Naive thymus-derived CD4-positive, alpha-beta T cell (primary cell): ENCODE data around the gene GRB7. TPM values are rescaled to one million over a fixed set of nuclear protein-coding genes. Genes with fewer than 3 reads are reported as not detected.
A peak's percentile ranks its signal among the peaks of the same experiment; 100 is the strongest.

Experiments
- ATAC-seq: fragments of 150-1000 bp; cut with Tn5 transposase; 2 replicates; pipeline ENCODE4 v1.10.0; 2021; ENCODE audit warnings: mild to moderate bottlenecking, moderate library complexity
- CTCF ChIA-PET: fragments of 350-600 bp; sonication (Branson Sonifier 250); formaldehyde crosslinking; loops from one replicate; lab custom pipeline; 2021; ENCODE audit warnings: antibody characterized with exemption; lab: Charles Lee
- POLR2A ChIA-PET: fragments of 350-600 bp; sonication (Branson Sonifier 250); formaldehyde crosslinking; loops from one replicate; lab custom pipeline; 2021; ENCODE audit warnings: antibody characterized with exemption, inconsistent platforms; lab: Charles Lee
- DNase-seq, 9 donors: peaks; one replicate each; pipeline versions ENCODE4 v3.0.0 to v3.0.0-alpha.2; 2020 to 2022; ENCODE audit warnings: mixed read lengths in 1 of 9
- H3K27ac ChIP-seq: one replicate; pipeline ENCODE4 v1.7.0; 2013; ENCODE audit warnings: mild to moderate bottlenecking, low read depth, low read length, moderate library complexity
- H3K27me3 ChIP-seq, 2 donors: one replicate each; pipeline ENCODE4 v1.7.0; 2013; ENCODE audit warnings: low read length in 2 of 2, mild to moderate bottlenecking in 2 of 2, moderate library complexity in 2 of 2; ENCODE audit not compliant: control insufficient read depth in 2 of 2, insufficient read depth in 2 of 2
- H3K36me3 ChIP-seq, 3 experiments: 1 replicate in 2 of 3; 2 replicates in 1 of 3; pipeline ENCODE4 v1.7.0; 2013; ENCODE audit warnings: low read length in 3 of 3, mild to moderate bottlenecking in 3 of 3, moderate library complexity in 1 of 3; ENCODE audit not compliant: insufficient read depth in 3 of 3, control insufficient read depth in 2 of 3
- H3K4me1 ChIP-seq, 2 donors: one replicate each; pipeline ENCODE4 v1.7.0; 2013; ENCODE audit warnings: low read length in 2 of 2, mild to moderate bottlenecking in 2 of 2, moderate library complexity in 1 of 2; ENCODE audit not compliant: control insufficient read depth in 2 of 2, insufficient read depth in 2 of 2
- H3K4me3 ChIP-seq: 2 replicates; pipeline ENCODE4 v1.7.0; 2013; ENCODE audit warnings: mild to moderate bottlenecking, low read length
- H3K9me3 ChIP-seq, 3 experiments: 1 replicate in 2 of 3; 2 replicates in 1 of 3; pipeline ENCODE4 v1.7.0; 2013; ENCODE audit warnings: low read length in 3 of 3; ENCODE audit not compliant: control insufficient read depth in 2 of 3
- H3K27ac Mint-ChIP-seq, 9 donors: one replicate each; pipeline ENCODE4 v1.8.0; 2020 to 2022; ENCODE audit warnings: mixed read lengths in 9 of 9, mild to moderate bottlenecking in 8 of 9, moderate library complexity in 5 of 9, inconsistent platforms in 2 of 9
- H3K27me3 Mint-ChIP-seq, 5 donors: one replicate each; pipeline ENCODE4 v1.8.0; 2021 to 2022; ENCODE audit warnings: mixed read lengths in 5 of 5, mild to moderate bottlenecking in 1 of 5
- H3K36me3 Mint-ChIP-seq, 5 donors: one replicate each; pipeline ENCODE4 v1.8.0; 2020 to 2022; ENCODE audit warnings: mixed read lengths in 5 of 5, mild to moderate bottlenecking in 3 of 5, inconsistent platforms in 1 of 5
- H3K4me1 Mint-ChIP-seq, 7 donors: one replicate each; pipeline ENCODE4 v1.8.0; 2020 to 2022; ENCODE audit warnings: mixed read lengths in 7 of 7, mild to moderate bottlenecking in 3 of 7, inconsistent platforms in 1 of 7
- H3K4me3 Mint-ChIP-seq, 10 donors: one replicate each; pipeline ENCODE4 v1.8.0; 2020 to 2022; ENCODE audit warnings: mild to moderate bottlenecking in 10 of 10, mixed read lengths in 10 of 10, moderate library complexity in 6 of 10, inconsistent platforms in 2 of 10
- H3K9me3 Mint-ChIP-seq, 11 donors: one replicate each; pipeline ENCODE4 v1.8.0; 2020 to 2022; ENCODE audit warnings: mixed read lengths in 11 of 11, mild to moderate bottlenecking in 4 of 11, inconsistent platforms in 1 of 11, moderate library complexity in 1 of 11
- intact Hi-C, 2 donors: fragments of 100-400 bp; cut with micrococcal nuclease; formaldehyde crosslinking; loops; one replicate each; pipeline ENCODE4 v1.15.1; 2023
- polyA plus RNA-seq, 2 donors: library from polyadenylated mRNA; unstranded; fragments of 300-500 nt; fragmentation: Illumina TruSeq; gene quantifications; one replicate each; pipeline ENCODE4 v1.2.3, GENCODE V29; 2021
- total RNA-seq, 6 experiments: library from RNA in 5 of 6; stranded (reverse) in 5 of 6; gene quantifications; 1 replicate in 5 of 6; 2 replicates in 1 of 6; pipeline ENCODE4 v1.2.3 and lab custom pipeline; 2021 to 2026

Gene GRB7
- total and polyA plus RNA-seq, 7 experiments from 2014 or later: 0.99 TPM; not detected in 6

DNA sequence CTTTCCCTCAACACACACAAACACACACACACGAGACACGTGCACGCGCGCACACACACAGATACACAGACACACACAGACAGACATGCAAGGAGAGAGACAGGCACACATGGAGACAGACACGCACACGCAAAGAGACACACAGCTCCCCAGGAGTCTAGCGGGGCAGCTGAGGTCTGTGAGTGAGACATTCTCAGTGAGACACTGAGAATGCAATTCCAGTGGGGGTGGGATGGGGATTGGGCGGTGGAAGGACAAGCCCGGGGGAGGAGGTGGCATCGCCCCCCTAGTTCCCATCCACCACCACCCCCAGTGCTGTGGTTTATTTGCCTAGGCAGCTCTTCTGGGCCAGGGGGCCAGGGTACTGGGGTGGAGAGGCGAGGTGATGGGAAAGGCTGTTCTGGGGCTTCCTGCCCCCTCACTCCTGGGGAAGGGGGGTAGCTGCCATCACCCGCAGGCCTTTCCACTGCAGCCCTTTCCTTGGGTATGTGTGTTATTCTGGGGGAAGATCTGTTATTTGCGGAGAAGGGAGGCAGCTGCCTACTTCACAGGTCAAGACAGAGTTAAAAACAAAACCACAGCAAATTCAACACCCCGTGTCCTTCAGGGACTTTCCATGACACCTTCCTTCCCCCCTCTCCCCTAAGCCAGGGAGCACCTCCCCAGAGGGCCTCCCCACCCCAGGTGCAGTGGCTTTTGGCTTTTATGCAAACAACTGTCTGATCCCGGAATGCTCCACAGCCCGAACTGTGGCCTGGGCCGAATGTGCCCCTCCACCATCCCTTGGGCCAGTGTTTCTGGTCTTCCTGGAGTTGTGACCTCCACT lies 18.0 kb downstream of the GRB7 start:
- ChIA-PET POLR2A (interaction anchor here (0.5 to 2.9 kb wide), 34 partner anchors 9 to 556 kb away, joined by 3 to 50 read pairs (median 6); partner anchors contain the start of genes IKZF3, NR1D1, PGAP3 and PSMD3), CTCF (interaction anchor here (0.6 to 2.7 kb wide), 16 partner anchors 8 to 271 kb away, joined by 3 to 14 read pairs (median 4); partner anchors contain the start of genes MIEN1, PGAP3 and PSMD3)
- intact Hi-C loops: loop anchor here (2.0 to 5.0 kb wide), 4 partner anchors 37 to 63 kb away; no protein-coding TSS in a partner anchor
- Mint-ChIP-seq H3K4me3 (peak overlapping the region; percentile 61 to 92 (median 82)), H3K27me3 (no peaks in the 10 kb centered on the region), H3K27ac (peak overlapping the region; percentile 87 to 99 (median 97)), H3K9me3 (peaks cover 0 to 2% (median 0%) of the 10 kb centered on the region in 11 donors), H3K4me1 (peaks cover 37 to 66% (median 57%) of the 10 kb centered on the region in 7 donors), H3K36me3 (peaks cover 0 to 3% (median 0%) of the 10 kb centered on the region in 5 donors)
- peaks cover 43 to 65% of the 10 kb centered on the region in 2 donors for H3K4me1 ChIP-seq
- no peaks in the 10 kb centered on the region for H3K9me3 ChIP-seq
- peak overlapping the region; percentile 87 for H3K27ac ChIP-seq
- ATAC-seq (peak; percentile 16), DNase-seq (peak; percentile 35 to 81 (median 45))
- peak overlapping the region; percentile 76 for H3K4me3 ChIP-seq
- no peaks in the 10 kb centered on the region for H3K27me3 ChIP-seq
- H3K36me3 ChIP-seq: no peaks in the 10 kb centered on the region

DNA sequence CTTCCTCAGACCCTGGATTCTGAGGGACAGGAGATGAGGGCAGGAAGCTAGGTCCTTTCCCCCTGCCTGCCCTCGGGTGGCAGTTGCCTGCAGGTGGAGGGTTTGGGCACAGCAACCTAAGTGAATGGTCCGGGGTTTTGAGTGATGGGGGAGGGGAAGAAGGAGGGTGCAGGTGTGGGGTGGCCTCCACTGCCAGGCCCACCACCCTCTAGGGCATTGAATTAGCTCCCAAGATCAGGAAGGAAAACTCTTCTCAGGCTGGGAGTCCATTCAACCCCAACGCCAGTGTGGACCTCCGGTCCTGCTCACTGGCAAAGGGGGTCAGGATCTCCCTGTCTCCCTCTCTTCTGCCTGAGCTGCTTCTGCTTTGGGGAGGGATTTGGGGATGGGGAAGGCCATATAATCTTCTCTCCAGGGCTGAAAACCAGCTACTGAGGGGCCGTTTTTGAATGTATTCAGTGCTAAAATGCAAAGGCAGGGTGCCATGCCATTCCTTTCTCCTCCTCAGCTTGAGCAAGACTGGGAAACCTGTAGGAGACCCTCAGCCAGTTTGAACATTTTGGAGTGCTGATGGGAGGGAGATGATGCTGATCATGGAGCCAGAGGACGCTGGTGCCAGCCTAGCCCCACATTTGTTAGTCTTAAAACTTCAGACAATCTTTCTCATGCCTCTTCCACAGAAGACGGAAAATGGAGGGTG lies 18.8 kb downstream of the GRB7 start:
- Mint-ChIP-seq H3K4me3 (peak overlapping the region; percentile 61 to 92 (median 82)), H3K4me1 (peaks cover 37 to 72% (median 61%) of the 10 kb centered on the region in 7 donors), H3K27me3 (no peaks in the 10 kb centered on the region), H3K27ac (peak overlapping the region; percentile 87 to 99 (median 97)), H3K36me3 (peaks cover 0 to 5% (median 3%) of the 10 kb centered on the region in 5 donors), H3K9me3 (peaks cover 0 to 2% (median 0%) of the 10 kb centered on the region in 11 donors)
- DNase-seq (peak in 1 of 9 donors; percentile 27), ATAC-seq (no peak)
- H3K27me3 ChIP-seq: no peaks in the 10 kb centered on the region
- H3K4me1 ChIP-seq: peaks cover 43 to 65% of the 10 kb centered on the region in 2 donors
- intact Hi-C loops: loop anchor here (5.0 kb wide), 1 partner anchor 36 kb away; no protein-coding TSS in a partner anchor
- H3K27ac ChIP-seq: peak overlapping the region; percentile 87
- no peaks in the 10 kb centered on the region for H3K9me3 ChIP-seq
- H3K36me3 ChIP-seq: no peaks in the 10 kb centered on the region
- H3K4me3 ChIP-seq: peak overlapping the region; percentile 76
- ChIA-PET POLR2A (interaction anchor here (0.5 to 2.9 kb wide), 22 partner anchors 8 to 122 kb away, joined by 3 to 50 read pairs (median 7); partner anchors contain the start of genes IKZF3, PGAP3 and ZPBP2), CTCF (interaction anchor here (0.6 to 2.7 kb wide), 7 partner anchors 10 to 225 kb away, joined by 3 to 14 read pairs (median 5); partner anchors contain the start of gene PGAP3)

DNA sequence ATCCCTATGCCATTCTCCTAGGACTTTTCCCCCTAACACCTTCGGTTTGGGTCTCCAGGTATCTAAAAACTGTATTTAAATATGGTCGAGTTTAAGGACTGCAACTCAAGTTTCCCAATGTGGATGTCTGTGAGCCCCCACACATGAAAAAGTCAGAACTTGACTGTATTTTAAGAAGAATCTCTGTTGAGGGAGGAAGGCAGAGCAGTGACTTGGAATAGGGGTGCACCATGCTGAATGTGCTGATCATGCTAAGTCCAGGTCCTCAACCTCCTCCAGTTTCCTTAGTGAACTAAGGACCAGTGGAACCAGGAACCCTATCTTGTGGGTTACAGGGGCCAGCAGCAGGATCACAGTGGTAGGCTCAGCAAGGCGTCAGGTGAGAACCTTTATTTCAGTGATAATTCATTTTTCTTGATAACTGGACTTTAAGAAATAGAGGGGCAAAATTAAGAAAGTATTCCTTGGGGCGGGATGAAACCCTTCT lies 19.5 kb downstream of the GRB7 start:
- POLR2A ChIA-PET: interaction anchor here (1.2 to 2.9 kb wide), 6 partner anchors 9 to 69 kb away, joined by 3 to 21 read pairs (median 6); no protein-coding TSS in a partner anchor
- ATAC-seq (no peak), DNase-seq (no peak)
- Mint-ChIP-seq H3K27me3 (no peaks in the 10 kb centered on the region), H3K4me3 (peak overlapping the region in 6 of 10 donors; percentile 22 to 85 (median 60)), H3K4me1 (peaks cover 37 to 70% (median 59%) of the 10 kb centered on the region in 7 donors), H3K27ac (peak overlapping the region; percentile 87 to 99 (median 97)), H3K9me3 (peaks cover 0 to 2% (median 0%) of the 10 kb centered on the region in 11 donors), H3K36me3 (peaks cover 0 to 5% (median 3%) of the 10 kb centered on the region in 5 donors)
- no peaks in the 10 kb centered on the region for H3K27me3 ChIP-seq
- H3K27ac ChIP-seq: peak overlapping the region; percentile 87
- CTCF ChIA-PET: interaction anchor here (1.3 to 2.7 kb wide), 3 partner anchors 13 to 36 kb away, joined by 5 to 14 read pairs (median 6); no protein-coding TSS in a partner anchor
- intact Hi-C loops: loop anchor here (5.0 kb wide), 1 partner anchor 35 kb away; no protein-coding TSS in a partner anchor
- no peak overlapping the region for H3K4me3 ChIP-seq
- H3K36me3 ChIP-seq: peaks cover 0 to 4% (median 0%) of the 10 kb centered on the region in 3 experiments
- H3K9me3 ChIP-seq: no peaks in the 10 kb centered on the region
- peaks cover 43 to 65% of the 10 kb centered on the region in 2 donors for H3K4me1 ChIP-seq

DNA sequence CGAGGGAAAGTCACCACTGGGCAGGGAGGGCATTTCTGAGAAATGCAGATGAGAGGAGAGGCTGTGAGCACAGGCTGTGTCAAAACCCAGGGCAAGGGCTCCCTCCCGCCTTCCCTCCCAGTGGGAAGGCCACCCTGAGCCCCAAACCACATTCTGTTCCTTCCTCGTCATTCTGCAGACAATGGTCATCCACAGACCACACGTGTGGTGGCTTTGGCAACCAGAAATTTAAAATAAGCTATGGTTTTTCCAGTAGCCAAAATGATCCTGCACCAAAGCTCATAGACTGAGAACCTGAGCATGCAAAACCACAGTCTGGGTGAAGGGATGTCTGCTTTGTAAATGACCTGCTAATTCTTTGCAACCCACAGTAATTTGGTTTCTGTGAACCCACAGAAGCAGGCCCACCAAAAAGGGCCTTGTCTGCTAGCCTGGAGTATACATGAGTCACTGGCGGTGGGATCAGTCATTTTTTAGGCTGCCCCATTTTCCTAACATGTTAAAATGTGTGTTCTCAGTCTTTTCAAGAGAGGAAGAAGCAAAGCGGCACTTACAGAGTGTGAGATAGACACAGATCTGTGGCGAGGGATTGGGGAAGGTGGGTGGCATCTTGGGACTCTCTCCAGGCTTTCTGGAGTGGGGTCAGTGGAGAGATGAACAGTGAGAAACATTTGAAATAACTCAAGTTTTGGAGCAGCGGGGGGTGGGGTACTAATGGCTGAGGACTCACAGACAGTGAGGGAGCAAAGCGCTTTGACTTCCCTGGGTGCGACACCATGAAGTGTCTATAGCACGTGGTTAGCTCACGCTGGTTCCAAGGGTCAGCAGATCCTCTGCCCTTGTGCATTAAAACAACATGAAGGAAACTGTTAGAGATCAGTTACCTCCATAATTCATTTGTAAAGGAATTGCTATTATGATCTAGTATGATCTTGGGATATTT lies 20.5 kb downstream of the GRB7 start:
- H3K9me3 Mint-ChIP-seq: peaks cover 0 to 2% (median 0%) of the 10 kb centered on the region in 11 donors
- intact Hi-C loops: loop anchor here (1.0 to 5.0 kb wide), 2 partner anchors 34 to 55 kb away; no protein-coding TSS in a partner anchor
- Histone ChIP-seq H3K27ac (peak overlapping the region; percentile 87), H3K9me3 (no peaks in the 10 kb centered on the region), H3K36me3 (peaks cover 0 to 9% (median 5%) of the 10 kb centered on the region in 3 experiments), H3K4me1 (peaks cover 40 to 59% of the 10 kb centered on the region in 2 donors), H3K27me3 (no peaks in the 10 kb centered on the region), H3K4me3 (no peak overlapping the region)
- peaks cover 37 to 68% (median 61%) of the 10 kb centered on the region in 7 donors for H3K4me1 Mint-ChIP-seq
- ATAC-seq (no peak), DNase-seq (peak in 1 of 9 donors; percentile 46)
- no peaks in the 10 kb centered on the region for H3K27me3 Mint-ChIP-seq
- ChIA-PET POLR2A (interaction anchor here (0.7 to 2.2 kb wide), 10 partner anchors 8 to 889 kb away, joined by 3 to 9 read pairs (median 3); no protein-coding TSS in a partner anchor), CTCF (interaction anchor here (0.6 to 2.3 kb wide), 5 partner anchors 12 to 106 kb away, joined by 3 to 8 read pairs (median 5); partner anchors contain the start of gene IKZF3)
- peak overlapping the region in 9 of 10 donors; percentile 4 to 85 (median 42) for H3K4me3 Mint-ChIP-seq
- peak overlapping the region; percentile 87 to 99 (median 97) for H3K27ac Mint-ChIP-seq
- H3K36me3 Mint-ChIP-seq: peaks cover 0 to 8% (median 8%) of the 10 kb centered on the region in 5 donors

DNA sequence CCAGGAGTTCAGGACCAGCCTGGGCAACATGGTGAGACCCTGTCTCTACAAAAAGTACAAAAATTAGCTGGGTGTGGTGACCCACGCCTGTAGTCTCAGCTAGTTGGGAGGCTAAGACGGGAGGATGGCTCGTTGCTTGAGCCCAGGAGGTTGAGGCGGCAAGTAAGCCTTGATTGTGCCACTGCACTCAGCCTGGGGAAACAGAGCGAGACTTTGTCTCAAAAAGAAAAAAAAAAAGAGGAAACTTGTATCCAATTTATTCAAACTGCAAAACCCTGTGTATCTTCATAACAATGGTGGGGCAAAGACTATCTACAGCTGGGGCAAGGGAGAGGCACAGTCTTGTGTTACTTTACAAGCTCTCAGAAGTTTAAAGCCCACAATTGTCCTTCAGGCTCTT lies 21.5 kb downstream of the GRB7 start:
- Histone ChIP-seq H3K4me1 (peaks cover 36 to 54% of the 10 kb centered on the region in 2 donors), H3K27me3 (no peaks in the 10 kb centered on the region), H3K4me3 (no peak overlapping the region), H3K9me3 (no peaks in the 10 kb centered on the region), H3K36me3 (peaks cover 3 to 14% (median 5%) of the 10 kb centered on the region in 3 experiments), H3K27ac (peak overlapping the region; percentile 32)
- Mint-ChIP-seq H3K27ac (peak overlapping the region in 8 of 9 donors; percentile 89 to 99 (median 97)), H3K4me1 (peaks cover 33 to 67% (median 60%) of the 10 kb centered on the region in 7 donors), H3K9me3 (peaks cover 0 to 2% (median 0%) of the 10 kb centered on the region in 11 donors), H3K27me3 (no peaks in the 10 kb centered on the region), H3K36me3 (peaks cover 0 to 13% (median 10%) of the 10 kb centered on the region in 5 donors), H3K4me3 (peak overlapping the region in 2 of 10 donors; percentile 3 to 85)
- DNase-seq (no peak), ATAC-seq (no peak)
- POLR2A ChIA-PET: interaction anchor here (0.6 to 2.2 kb wide), 11 partner anchors 10 to 106 kb away, joined by 3 to 9 read pairs (median 4); no protein-coding TSS in a partner anchor
- intact Hi-C loops: loop anchor here (5.0 kb wide), 1 partner anchor 33 kb away; no protein-coding TSS in a partner anchor
- CTCF ChIA-PET: interaction anchor here (0.6 to 2.3 kb wide), 4 partner anchors 20 to 105 kb away, joined by 4 to 8 read pairs (median 4); partner anchors contain the start of gene IKZF3
